Mucosa of descending colon (tissue), 3 donors: ENCODE data around the gene CDKAL1. TPM values are rescaled to one million over a fixed set of nuclear protein-coding genes. Genes with fewer than 3 reads are reported as not detected.
A peak's percentile ranks its signal among the peaks of the same experiment; 100 is the strongest.

Source experiments
- ATAC-seq: fragments of 200-7000 bp; cut with Tn5 transposase; one replicate; pipeline ENCODE4 v1.9.1; 2020; ENCODE audit warnings: mild to moderate bottlenecking, moderate library complexity
- DNase-seq, 3 donors: peaks; one replicate each; pipeline ENCODE4 v3.0.0-alpha.2; 2020
- H3K36me3 ChIP-seq: fragments of 200-600 bp; one replicate; pipeline ENCODE4 v1.8.0; 2021; ENCODE audit warnings: low read depth, mild to moderate bottlenecking
- H3K4me1 ChIP-seq: fragments of 200-600 bp; one replicate; pipeline ENCODE4 v1.8.0; 2021; ENCODE audit warnings: low read depth, mild to moderate bottlenecking
- H3K4me3 ChIP-seq: fragments of 200-600 bp; one replicate; pipeline ENCODE4 v1.8.0; 2021; ENCODE audit warnings: mild to moderate bottlenecking
- H3K9me3 ChIP-seq: fragments of 200-600 bp; one replicate; pipeline ENCODE4 v1.8.0; 2021; ENCODE audit warnings: mild to moderate bottlenecking
- intact Hi-C, 2 donors: fragments of 100-400 bp; cut with DNase I in 1 of 2; cut with micrococcal nuclease in 1 of 2; formaldehyde crosslinking; loops; one replicate each; pipeline versions ENCODE4 v1.11.0 to v1.11.1; 2022; cut with DNase I, micrococcal nuclease
- total RNA-seq, 3 donors: library from RNA; stranded (reverse); fragmentation: NEBNext Ultra II Directional in 2 of 3; extraction: Animal tissue kit (Norgen Biotek cat#: 25700) in 2 of 3; gene quantifications; one replicate each; pipeline versions ENCODE4 v1.2.1 to v1.2.4, GENCODE V29; 2021 to 2023
- TF ChIP-seq, protein P1 (sequence below): fragments of 200-600 bp; IDR thresholded peaks from one replicate; pipeline ENCODE4 v1.8.0; 2022; ENCODE audit warnings: antibody characterized with exemption, mild to moderate bottlenecking
- donor health status: DM: no; HTN: no; CAD: no; lungs with moderate emphysema.
- donor health status: DM: no; HTN: no; CAD: no.
- donor health status: DM: no; HTN: yes; CAD: no.

CDKAL1 gene
- total RNA-seq, 3 donors from 2014 or later = 13.4 to 15.5 (median 15.3) TPM

DNA sequence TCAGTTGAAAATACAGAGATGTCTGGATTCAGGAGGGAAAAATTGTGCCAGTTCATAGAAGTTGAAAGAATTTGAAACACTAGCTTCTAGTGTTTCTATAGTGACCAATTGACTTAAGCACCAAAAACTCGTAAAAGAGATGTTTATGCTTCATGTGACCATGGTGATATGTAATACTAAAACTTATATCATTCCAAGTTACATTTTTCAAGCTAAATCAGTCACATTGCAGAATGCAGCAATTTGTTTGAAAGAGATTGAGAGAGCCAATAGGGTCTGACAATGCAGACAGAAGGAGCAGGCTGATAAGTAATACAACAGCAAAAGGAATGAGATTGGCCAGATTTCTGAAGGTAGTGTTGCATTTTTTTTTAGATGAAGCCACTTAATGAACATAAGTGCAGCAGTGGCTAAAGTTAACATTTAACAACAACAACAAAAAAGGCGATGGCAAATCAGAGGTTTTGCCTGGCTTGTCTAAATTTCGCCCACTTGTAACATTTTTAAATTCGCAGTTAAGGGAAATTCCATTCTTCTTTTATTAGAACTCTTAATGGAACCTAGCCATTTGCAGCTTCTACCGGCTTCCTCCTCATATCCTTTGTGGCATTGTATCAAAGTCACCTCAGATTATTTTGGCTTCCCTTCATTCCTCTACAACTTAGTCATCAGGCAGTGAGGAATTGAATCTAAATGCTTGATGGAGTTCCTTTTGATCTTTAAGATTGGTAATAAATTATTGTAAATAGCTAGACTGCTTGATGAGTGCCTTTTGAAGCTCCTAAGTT, 575.3 kb downstream of the CDKAL1 start:
- TF ChIP-seq, protein P1, sequence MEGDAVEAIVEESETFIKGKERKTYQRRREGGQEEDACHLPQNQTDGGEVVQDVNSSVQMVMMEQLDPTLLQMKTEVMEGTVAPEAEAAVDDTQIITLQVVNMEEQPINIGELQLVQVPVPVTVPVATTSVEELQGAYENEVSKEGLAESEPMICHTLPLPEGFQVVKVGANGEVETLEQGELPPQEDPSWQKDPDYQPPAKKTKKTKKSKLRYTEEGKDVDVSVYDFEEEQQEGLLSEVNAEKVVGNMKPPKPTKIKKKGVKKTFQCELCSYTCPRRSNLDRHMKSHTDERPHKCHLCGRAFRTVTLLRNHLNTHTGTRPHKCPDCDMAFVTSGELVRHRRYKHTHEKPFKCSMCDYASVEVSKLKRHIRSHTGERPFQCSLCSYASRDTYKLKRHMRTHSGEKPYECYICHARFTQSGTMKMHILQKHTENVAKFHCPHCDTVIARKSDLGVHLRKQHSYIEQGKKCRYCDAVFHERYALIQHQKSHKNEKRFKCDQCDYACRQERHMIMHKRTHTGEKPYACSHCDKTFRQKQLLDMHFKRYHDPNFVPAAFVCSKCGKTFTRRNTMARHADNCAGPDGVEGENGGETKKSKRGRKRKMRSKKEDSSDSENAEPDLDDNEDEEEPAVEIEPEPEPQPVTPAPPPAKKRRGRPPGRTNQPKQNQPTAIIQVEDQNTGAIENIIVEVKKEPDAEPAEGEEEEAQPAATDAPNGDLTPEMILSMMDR = no peak
- ATAC-seq = no peak
- intact Hi-C loops = no loop called here

DNA sequence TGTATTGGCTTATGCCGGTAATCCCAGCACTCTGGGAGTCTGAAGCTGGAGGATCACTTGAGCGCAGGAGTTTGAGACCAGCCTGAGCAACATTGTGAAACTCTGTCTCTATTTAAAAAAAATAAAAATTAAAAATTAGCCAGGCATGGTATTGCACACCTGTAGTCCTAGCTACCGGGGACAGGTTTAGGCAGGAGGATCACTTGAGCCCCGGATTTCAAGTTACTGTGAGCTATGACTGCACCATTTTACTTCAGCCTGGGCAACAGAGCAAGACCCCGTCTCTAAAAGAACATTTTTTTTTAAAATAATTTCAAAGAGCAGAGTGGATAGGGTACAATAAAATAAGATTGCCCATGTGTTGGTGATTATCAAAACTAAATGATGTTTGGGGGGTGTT, 576.4 kb downstream of the CDKAL1 start:
- intact Hi-C loops = no loop called here
- TF ChIP-seq, protein P1 = no peak
- H3K4me1 ChIP-seq = no peaks in the 10 kb centered on the region
- H3K4me3 ChIP-seq = no peak overlapping the region
- DNase-seq = no peak
- H3K36me3 ChIP-seq = no peaks in the 10 kb centered on the region
- ATAC-seq = no peak
- no peaks in the 10 kb centered on the region for H3K9me3 ChIP-seq

More for the DNA sequence above, 575.3 kb downstream of the CDKAL1 start:
- H3K4me3 ChIP-seq = no peak overlapping the region
- no peaks in the 10 kb centered on the region for H3K9me3 ChIP-seq
- no peaks in the 10 kb centered on the region for H3K36me3 ChIP-seq
- no peak for DNase-seq
- H3K4me1 ChIP-seq = no peaks in the 10 kb centered on the region

DNA sequence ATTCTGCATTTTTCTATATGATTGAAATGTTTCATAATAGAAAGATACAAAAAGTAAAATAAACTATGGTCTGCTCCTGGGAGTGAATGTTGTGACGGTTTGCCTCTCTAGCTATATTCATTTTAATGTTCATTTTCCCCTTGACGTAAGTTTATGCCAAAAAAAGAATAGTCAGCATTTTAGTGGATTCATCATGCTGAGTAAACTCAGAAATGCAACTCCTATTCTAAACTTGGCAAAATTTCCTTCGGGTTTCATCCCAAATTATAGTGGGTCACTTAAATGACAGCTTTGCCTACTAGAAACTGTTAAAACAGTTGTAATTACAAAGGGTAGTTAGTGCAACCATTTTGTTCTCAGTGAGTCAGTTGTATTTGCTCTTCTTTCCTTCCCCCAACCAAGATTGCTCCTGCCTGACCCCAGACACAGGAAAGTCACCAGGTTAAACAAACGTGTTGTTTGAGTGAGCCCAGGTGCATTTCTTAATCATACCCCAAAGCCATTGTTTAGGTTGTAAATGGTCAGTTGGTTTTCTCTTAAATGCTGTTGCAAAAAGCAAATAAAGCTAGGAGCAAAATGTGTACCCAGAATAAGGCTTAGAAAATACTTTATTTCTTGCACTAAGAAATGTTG, 577.0 kb downstream of the CDKAL1 start:
- ATAC-seq (peak; percentile 76), DNase-seq (no peak)
- Histone ChIP-seq H3K9me3 (no peaks in the 10 kb centered on the region), H3K4me3 (no peak overlapping the region), H3K4me1 (no peaks in the 10 kb centered on the region), H3K36me3 (no peaks in the 10 kb centered on the region)
- TF ChIP-seq, protein P1 = no peak
- intact Hi-C loops = no loop called here

DNA sequence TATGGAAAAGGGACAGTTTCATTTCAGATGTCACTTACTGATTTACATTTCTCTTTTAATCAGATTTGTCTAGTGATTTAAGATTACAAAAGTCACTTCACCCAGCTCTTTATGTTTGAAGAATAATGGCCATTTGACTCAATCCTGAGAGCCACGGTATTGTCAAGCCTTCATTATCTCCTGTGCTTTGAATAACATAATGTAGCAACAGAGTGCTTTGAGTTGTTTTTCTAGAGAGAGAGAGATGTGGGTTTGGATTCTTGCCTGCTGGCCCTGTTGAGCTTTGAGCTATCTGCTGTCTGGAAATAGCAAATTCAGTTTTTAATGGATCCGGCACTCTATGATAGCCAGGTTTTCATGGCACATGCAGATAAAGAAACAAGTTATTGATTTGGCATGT, 580.9 kb downstream of the CDKAL1 start:
- H3K36me3 ChIP-seq = no peaks in the 10 kb centered on the region
- TF ChIP-seq, protein P1 = no peak
- DNase-seq (no peak), ATAC-seq (no peak)
- no peak overlapping the region for H3K4me3 ChIP-seq
- intact Hi-C loops = no loop called here
- H3K4me1 ChIP-seq = no peaks in the 10 kb centered on the region
- H3K9me3 ChIP-seq = no peaks in the 10 kb centered on the region

DNA sequence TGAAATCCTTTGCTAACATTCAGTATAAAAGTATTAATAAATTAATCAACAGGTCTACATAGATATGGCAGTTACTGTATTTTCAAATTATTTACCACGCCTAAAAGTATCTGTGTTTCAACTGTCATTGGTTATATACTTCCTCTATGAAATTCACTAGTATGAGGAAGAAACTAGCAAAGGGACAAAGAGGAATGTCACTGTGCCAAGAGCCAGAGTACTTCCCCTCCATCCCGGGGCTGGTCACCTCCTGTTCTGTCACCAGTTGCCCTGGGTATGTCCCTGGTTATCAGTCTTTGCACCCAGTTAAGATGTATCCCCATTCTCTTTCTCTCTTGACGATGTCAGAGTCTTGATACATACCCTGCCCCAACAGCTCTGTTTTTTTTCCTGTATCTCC, 582.5 kb downstream of the CDKAL1 start:
- intact Hi-C loops = no loop called here
- Histone ChIP-seq H3K36me3 (no peaks in the 10 kb centered on the region), H3K9me3 (no peaks in the 10 kb centered on the region), H3K4me3 (no peak overlapping the region), H3K4me1 (no peaks in the 10 kb centered on the region)
- DNase-seq (no peak), ATAC-seq (no peak)
- TF ChIP-seq, protein P1 = no peak
